ENCODE measurements around the gene CKLF. TPM values are rescaled to one million over a fixed set of nuclear protein-coding genes. Genes with fewer than 3 reads are reported as not detected.

CKLF gene
- total RNA-seq, 4 donors from 2014 or later: 30.5 to 94.3 (median 42.2) TPM

GRCh38 chr16:66560107-66560506 lies 7.7 kb downstream of the CKLF start:
- no peak for TF ChIP-seq CTCF (IDR thresholded peaks at IDR 0.05; ENCODE audit: low read depth)

GRCh38 chr16:66561381-66562080 lies 9.2 kb downstream of the CKLF start:
- no peak for TF ChIP-seq CTCF (IDR thresholded peaks at IDR 0.05; ENCODE audit: low read depth)

- TF ChIP-seq CTCF (IDR thresholded peaks at IDR 0.05; ENCODE audit: low read depth): no peak
These were observed 10.0 kb downstream of the CKLF start for GRCh38 chr16:66562409-66562808.

- TF ChIP-seq CTCF (IDR thresholded peaks at IDR 0.05; ENCODE audit: low read depth): no peak
These were observed 10.6 kb downstream of the CKLF start for GRCh38 chr16:66562986-66563385.

- TF ChIP-seq CTCF (IDR thresholded peaks at IDR 0.05; ENCODE audit: low read depth): no peak
These were observed 11.4 kb downstream of the CKLF start for GRCh38 chr16:66563574-66564334.

- no peak for TF ChIP-seq CTCF (IDR thresholded peaks at IDR 0.05; ENCODE audit: low read depth)
These were observed 13.9 kb downstream of the CKLF start, which contains the start of gene CMTM1 for GRCh38 chr16:66566051-66566901. CMTM1 (plus strand) TSS chr16:66566439; CDS start chr16:66566514, 75 bp downstream.

Measured in subcutaneous adipose tissue (tissue), 4 donors.